Measurements from ENCODE around the gene G6PD. TPM values are rescaled to one million over a fixed set of nuclear protein-coding genes. Genes with fewer than 3 reads are reported as not detected.
"Not testable (repeated sequence)": the region's sequence is repeated elsewhere in the genome, so short reads cannot be mapped to it uniquely, and the experiment has no call there.

Gene G6PD
- polyA plus RNA-seq, 3 donors = 39.2 to 46.8 (median 40.5) TPM

DNA sequence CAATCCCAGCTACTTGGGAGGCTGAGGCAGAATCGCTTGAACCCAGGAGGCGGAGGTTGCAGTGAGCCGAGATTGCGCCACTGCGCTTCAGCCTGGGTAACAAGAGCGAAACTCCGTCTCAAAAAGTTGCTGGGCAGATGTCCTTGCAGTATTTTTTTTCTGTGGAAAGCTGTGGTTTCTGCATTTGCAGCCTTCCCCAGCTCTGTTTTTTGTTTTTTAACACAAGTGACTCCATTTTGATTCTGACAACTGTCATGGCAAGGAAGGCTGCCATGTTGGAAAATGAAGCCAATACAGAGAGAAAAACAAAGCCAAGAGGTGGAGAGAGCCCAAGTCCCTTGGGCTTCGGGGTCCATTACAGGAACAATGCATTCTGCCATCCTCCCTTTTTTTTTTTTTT, 44.5 kb downstream of the G6PD start:
- DNase-seq (ENCODE audit: extremely low read depth in 1 of 11, low read depth in 9 of 11, low spot score in 4 of 11) = no peak

DNA sequence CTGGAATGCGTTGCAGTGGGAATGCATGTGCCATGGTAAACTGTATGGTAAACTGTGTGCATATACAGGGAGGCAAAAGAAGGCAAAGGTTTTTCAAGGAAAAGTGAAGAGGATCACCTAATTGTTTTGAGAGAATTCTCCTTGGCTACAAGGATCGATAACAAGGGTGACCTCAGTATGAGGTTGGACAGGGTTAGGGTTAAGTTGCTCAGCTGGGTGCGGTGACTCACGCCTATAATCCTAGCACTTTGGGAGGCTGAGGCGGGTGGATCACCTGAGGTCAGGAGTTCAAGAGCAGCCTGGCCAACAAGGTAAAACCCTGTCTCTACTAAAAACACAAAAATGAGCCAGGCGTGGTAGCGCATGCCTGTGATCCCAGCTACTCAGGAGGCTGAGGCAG, 45.2 kb downstream of the G6PD start:
- not testable (repeated sequence) for DNase-seq (ENCODE audit: extremely low read depth in 1 of 11, low read depth in 9 of 11, low spot score in 4 of 11)

DNA sequence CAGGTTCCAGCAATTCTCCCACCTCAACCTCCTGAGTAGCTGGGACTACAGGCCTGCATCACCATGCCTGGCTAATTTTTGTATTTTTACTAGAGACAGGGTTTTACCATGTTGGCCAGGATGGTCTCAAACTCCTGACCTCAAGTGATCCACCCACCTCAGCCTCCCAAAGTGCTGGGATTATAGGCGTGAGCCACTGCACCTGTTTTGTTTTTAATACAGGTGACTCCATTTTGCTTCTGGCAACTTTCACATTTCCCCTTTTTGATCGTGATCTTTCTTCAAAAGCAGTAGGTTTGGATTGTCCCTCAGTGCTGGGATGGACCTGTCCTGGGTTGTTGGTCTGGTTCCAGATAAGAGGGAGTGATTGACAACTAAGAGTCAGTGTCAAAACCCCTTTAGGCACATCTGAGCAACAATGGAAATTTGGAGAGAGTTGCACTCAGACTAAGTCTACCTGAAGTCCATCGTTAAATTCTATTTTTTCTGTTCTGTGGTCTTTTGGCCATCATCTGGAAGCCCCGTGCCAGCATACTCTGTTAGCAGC, 50.0 kb downstream of the G6PD start:
- not testable (repeated sequence) for DNase-seq (ENCODE audit: extremely low read depth in 1 of 11, low read depth in 9 of 11, low spot score in 4 of 11)

DNA sequence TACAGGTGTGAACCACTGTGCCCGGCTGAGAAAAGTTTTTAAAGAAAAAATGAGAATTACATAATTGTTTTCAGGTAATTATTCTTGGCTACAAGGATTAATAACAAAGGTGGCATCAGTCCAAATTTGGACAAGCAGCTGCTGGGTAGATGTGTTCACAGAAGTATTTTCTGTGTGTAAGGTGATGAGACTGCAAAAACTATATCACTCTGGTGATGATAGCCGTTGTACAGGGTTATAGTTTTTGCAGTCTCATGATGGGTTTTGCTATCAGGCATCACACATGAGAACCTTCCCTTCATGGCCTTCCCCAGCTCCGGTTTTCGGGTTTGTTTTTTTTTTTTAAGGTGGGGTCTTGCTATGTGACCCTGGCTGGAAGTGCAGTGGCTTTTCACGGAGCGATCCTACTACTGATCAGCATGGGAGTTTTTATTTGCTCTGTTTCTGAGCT, 51.1 kb downstream of the G6PD start:
- DNase-seq (ENCODE audit: extremely low read depth in 1 of 11, low read depth in 9 of 11, low spot score in 4 of 11) = no peak

DNA sequence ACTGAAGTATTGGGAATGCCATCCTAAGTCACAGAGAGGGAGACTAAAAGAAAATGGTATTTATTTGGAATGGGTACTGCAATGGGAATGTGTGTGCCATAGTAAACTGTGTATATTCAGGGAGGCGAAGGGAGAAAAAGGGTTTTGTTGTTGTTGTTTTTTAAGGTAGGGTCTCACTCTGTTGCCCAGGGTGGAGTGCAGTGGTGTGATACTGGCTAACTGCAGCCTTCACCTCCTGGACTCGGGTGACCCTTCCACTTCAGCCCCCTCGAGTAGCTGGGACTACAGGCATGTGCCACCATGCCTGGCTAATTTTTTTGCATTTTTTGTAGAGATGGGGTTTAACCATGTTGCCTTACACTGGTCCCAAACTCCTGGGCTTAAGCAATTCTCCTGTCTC, 51.9 kb downstream of the G6PD start:
- no peak for DNase-seq (ENCODE audit: extremely low read depth in 1 of 11, low read depth in 9 of 11, low spot score in 4 of 11)

DNA sequence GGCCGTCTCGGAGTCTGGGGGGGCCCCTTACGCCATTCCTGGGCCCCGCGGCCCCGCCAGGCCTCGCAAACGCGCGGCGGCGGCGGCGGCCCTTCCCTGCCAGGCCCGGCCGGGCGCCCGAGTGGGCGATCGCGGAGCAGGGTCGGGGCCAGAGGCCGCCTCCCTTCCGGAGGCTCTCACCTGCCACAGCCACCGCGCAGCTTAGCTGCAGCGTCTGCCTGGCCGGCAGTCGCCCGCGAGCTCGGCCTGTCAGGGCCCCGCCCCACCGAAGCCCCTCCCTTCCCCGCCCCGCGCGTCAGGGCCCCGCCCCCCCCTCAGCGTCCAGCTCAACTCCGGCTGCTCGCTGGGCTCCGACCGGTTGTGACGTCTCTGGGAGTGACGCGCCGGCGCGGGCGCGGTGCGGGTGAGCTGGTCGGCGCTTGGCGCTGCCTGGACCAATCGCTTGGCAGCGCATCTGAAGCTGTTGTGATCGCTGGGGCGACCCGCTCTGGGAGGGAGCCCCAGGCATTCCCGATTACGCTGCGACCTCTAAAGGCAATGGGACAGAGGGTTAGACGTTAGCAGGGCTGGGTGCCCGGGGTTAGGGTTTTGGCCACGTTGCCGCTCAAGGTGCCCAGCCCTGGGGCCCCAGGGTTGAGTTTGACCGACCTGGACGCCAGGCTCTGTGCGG, 56.1 kb downstream of the G6PD start, which contains the start of gene SLC10A3:
SLC10A3 (minus strand) TSS at position 216 of the 670 bp plus-strand sequence. CDS start 1,689 bp downstream, outside the sequence.
- DNase-seq (ENCODE audit: extremely low read depth in 1 of 11, low read depth in 9 of 11, low spot score in 4 of 11) = peak; percentile 64 to 88 (median 84)

DNA sequence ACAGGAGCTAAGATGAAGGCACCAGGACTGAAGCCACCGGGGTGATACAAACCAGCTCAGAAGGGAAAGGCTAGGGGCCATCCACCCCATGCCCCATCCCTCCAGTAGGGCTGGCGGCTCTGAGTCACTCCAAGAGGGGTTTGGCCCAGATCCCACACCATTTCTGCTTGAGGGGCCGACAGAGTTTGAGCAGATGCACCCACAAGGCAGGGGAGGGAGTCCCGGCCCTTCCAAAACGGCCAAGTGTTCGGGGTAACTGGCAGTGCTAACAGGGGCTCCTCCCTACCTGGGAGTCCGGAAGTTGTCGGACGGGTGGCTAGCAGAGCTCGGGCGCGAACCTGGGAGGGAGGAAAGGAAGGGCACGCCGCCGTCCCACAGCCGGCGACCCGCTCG, 56.6 kb downstream of the G6PD start:
- no peak for DNase-seq (ENCODE audit: extremely low read depth in 1 of 11, low read depth in 9 of 11, low spot score in 4 of 11)

DNA sequence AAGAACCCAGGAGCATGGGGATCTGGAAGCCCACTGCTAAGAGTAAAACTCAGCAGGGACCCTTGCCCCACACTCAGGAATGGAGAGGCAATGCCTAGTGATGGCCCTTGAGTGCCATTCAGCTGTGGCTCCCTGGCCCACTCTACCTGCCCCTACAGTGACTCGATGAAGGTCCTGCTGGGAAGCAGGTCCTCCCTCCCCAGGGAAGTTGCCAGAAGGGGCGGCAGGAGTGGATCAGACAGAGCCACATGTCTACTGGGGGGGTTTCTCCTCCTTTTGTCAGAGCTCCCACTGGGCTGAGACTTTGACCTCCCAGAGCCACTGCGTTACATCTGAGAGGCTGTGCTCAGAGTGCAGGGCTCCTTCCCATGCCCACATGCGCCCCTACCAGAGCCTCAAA, 57.5 kb downstream of the G6PD start:
- no peak for DNase-seq (ENCODE audit: extremely low read depth in 1 of 11, low read depth in 9 of 11, low spot score in 4 of 11)

DNA sequence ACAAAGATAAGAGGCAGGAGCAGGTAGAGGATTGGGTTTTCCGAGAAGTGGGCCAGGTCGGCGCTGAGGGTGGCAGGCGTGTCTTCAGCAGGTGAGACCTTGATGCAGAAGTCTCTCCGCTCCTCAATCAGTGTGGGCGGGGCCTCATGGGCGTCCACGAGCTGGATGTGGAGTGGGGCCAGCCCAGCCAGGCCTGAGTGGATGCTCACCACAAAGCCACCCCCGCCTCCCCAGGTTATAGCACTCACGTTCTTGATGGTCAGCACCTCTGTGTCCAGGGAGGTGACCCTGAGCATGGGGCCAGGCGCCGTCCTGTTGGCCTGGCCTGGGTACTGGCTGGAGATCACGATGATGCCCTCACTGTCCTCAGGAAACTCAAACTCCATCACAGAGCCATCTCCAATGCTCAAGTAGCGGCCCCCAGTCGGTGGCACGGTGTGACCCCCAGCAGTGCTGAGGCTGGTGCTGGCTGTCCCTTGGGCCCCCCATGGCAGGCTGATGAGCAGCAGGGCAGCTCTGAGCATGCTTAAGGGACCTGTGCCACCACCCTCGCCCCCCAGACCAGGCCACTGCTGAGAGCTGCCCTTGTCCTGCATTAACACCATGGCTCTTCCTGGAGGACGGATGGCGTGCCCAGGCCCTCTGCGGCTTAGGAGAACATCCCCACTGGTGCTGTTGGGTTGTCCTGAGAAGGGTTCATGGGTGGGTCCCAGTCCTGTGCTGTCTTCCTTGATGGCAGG, 58.1 kb downstream of the G6PD start:
- DNase-seq (ENCODE audit: extremely low read depth in 1 of 11, low read depth in 9 of 11, low spot score in 4 of 11) = no peak

DNA sequence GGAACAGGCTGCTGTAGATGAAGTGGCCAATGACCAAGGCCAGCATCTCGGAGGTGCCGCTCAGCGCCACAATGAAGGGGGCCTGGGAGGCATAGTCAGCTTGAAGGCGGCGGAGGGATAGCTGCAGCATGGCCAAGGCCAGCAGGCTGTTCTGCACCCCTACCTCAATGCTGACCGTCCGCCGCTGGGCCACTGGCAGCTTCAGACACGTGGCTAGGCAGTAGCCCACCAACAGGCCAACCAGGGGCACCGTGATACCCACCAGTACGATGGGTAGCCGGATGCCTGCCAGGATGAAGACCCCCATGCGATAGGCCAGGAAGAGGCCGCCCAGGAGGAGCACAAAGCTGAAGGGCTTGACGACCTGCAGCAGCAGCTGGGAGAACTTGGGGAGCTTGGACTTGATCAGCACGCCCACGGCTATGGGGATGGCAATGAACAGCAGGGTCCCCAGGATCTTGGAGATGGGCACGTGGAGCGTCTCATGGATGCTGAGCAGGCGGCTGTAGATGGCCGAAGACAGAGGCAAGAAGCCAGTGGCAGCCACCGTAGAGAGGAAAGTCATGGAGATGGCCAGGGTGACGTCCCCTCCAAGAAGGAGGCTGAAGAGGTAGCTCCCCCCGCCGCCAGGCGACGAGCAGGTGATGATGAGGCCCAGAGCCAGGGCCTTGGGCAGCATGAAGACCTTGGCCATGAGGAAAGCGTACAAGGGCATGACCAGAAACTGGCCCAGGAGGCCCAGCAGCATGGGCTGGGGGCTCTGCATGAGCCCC, 58.9 kb downstream of the G6PD start:
- DNase-seq (ENCODE audit: extremely low read depth in 1 of 11, low read depth in 9 of 11, low spot score in 4 of 11) = no peak

DNA sequence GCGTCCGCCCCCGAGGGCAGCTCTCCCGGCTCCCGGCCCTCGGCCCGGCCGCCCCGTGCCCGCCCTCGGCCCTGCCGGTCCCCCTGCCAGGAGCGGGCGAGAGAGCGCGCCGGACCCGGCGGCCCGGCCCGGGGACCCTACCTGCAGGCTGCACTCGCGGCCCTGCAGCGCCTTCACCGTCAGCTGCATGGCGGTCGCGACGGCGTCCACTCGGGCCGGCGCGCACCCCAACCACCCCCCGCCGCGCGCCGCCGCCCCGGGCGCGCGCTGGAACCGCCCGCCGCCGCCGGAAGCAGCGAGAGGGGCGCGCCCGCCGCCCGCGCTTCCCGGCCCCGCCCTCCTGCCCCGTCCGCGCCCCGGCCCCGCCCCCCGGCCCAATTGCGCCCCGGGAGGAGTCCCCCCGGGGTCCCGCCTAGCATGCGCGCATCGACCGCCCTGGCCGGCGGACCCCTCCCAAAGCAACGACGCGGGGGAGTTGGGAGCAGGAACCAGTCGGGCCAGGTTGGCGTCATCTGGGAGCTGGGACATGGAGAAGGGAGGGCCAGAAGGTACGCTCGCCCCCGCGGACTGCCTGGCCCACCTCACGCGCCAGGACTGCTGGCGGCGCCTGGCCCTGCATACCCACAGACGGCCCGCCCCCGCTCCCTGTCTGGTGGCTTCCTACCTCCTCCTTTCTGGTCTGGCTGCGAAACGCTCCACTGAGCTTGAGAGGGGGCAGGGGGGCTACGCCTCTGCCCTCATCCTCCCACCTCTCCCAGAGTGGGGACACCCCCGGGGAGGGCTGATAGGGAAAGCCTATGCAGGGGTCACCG, 60.0 kb downstream of the G6PD start, which contains the start of gene UBL4A:
UBL4A (minus strand) TSS at position 220 of the 812 bp plus-strand sequence; CDS start at position 189, 31 bp downstream.
- DNase-seq (ENCODE audit: extremely low read depth in 1 of 11, low read depth in 9 of 11, low spot score in 4 of 11) = peak in 9 of 11 donors; percentile 33 to 70 (median 56)

DNA sequence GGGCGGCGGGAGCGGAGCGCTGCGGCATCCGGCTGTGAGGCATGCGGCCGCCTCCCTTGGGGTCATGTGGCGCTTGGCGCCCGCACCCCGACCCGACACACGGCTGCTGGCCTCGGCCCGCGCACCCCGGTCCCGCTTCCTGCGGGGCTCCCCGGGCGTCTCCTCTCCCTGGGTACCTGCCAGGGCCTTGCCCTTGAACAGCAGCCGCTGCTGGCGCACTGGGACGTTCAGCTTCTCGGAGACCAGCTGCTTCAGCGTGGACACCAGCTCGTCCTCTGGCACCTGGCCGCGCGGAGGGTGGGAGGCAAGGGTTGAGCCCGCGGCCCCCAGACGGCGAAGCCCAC, 60.6 kb downstream of the G6PD start:
- DNase-seq (ENCODE audit: extremely low read depth in 1 of 11, low read depth in 9 of 11, low spot score in 4 of 11) = no peak

DNA sequence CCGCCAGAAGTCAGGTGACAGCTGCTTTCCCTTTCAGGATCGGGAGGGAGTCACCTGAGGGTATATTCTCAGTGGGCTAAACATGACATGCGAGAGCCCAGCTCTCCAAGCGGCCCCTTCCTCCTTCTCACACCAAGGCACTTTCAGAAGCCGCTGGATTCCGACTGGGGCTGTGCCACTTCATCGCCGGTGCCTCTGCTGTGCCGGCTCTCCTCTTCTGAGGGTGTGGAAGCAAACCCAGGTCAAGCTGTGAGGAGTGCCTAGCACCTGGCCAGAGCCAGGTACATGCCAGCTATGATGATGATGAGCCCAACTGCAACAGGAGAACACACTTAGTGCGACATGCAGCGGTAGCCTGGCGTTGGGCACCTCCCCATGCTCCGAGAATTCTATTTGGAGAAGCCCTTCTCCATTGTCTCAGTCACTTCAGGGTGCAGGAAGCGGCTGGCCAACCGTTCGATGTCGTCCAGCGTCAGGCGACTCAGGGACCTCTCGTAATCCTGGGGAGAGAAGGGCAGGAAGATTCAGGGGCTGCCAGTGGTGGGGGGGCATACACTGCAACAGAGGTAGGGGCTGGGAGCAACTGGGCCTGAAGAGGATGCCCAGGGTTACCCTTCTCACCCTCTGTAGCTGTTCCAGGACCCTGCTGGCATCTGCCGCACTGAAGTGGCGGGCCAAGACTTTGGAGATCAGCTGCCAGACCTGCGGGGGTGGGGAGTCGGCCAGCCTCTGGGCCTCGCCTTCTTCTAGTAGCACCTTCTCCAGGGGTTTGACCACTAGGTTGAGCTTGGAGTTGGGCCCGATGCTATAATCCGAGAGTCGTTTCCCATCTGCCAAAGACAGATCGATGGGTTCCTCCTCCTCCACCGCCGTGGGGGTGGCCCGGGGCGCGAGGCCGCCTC, 61.2 kb downstream of the G6PD start:
- DNase-seq (ENCODE audit: extremely low read depth in 1 of 11, low read depth in 9 of 11, low spot score in 4 of 11) = no peak

DNA sequence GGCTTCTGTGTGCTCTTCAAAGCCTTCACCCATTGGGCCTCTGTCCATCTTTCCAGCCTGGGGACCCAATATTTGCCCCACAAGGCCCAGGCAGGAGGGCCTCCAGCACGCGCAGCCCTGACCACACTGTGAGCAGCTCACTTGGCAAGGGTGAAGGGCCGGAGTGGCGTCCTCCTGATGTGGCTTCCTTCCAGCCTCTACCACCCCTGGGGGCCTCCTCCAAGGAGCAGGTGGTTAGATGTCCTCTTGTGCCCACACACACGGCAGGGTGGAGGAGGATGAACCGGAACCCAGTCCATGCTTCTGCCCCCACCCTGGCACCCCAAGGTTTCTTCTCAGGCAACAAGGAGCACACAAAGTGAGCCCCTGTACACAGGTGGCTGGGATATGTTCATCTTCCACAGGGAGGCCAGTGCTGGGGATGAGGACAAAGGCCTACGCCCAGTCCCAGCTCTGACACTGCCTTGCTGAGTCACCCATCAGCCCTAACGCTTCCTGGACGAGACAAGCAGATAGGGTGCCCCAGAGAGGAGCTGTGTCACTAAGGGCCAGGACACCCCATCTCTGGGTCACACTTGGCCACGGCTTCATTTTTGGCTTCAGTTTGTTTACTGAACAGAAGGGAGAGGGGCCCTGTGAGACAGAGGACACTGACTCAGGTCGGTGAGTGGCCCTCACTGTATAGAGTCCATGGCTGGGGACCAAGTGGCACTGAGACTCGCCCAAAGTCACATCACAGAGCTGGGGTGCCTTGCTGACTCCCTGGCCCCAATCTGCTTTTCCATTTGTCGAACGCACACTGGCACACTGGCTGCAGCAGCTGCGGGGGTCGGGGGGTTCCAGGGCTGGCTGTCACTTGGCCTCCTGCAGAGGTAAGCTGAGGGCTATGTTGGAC, 62.1 kb downstream of the G6PD start:
- DNase-seq (ENCODE audit: extremely low read depth in 1 of 11, low read depth in 9 of 11, low spot score in 4 of 11) = no peak

DNA sequence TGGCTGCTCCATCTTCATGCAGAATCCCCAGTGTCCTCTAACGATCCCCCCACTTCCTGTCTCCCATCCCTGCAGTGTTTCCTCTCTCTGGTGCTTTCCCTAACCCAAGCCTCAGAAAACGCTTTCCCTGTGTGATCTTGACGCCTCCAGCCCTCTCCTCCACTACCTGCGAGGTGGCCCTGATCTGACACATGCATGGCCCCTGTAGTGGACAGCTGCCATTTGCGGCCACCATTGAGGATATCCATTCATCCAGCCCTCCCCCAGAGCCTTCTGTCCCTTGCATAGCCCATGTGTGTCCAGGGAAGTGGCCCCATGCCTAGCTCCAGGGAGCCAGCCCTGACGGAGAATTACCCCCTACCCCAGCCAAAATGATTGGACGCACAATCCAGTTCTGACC, 63.3 kb downstream of the G6PD start:
- DNase-seq (ENCODE audit: extremely low read depth in 1 of 11, low read depth in 9 of 11, low spot score in 4 of 11) = no peak

DNA sequence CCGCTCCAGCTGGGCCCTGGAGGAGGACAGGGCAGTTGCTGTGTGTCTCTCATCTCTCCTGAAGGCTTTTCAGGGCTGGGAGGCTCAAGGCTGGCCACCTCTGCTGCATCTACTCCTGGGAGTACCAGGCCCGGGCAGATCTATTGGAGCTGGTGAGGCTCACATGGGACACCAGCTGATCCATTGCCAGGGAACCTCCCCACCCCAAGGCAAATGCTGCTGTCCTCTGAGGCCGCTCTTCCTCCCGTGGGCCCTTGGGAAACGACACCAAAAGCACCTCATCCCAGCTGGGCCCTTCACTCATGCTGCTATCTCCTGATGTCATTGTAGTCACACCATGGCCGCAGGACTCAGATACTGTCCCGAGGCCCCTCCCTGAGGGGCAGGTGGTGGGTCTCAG, 63.9 kb downstream of the G6PD start:
- no peak for DNase-seq (ENCODE audit: extremely low read depth in 1 of 11, low read depth in 9 of 11, low spot score in 4 of 11)

All from renal cortex interstitium (tissue), 11 donors.